GOT3 (cell line): ENCODE measurements around the gene CIC.

Experiments used
- DNase-seq: peaks from one replicate; lab custom pipeline; 2025; ENCODE audit warnings: mixed read lengths; lab: John Stamatoyannopoulos, UW

The CIC gene

GRCh38 chr19:42288881-42289555 is 20.0 kb downstream of the CIC start:
- no peak for DNase-seq

GRCh38 chr19:42289556-42290041 is 20.5 kb downstream of the CIC start:
- DNase-seq: no peak

DNA sequence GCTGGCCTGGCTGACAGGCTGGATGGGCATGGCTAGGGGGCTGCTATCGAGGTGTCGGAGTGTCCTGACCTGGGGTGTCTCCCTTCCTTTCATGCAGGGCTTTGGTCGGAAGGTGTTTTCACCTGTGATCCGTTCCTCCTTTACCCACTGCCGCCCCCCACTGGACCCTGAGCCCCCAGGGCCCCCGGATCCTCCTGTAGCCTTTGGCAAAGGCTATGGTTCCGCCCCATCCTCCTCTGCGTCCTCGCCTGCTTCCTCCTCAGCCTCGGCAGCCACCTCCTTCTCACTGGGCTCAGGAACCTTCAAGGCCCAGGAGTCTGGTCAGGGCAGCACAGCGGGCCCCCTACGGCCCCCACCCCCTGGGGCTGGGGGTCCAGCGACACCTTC is 21.1 kb downstream of the CIC start:
- no peak for DNase-seq

- no peak for DNase-seq
These were observed 21.7 kb downstream of the CIC start for GRCh38 chr19:42290523-42291434.

- no peak for DNase-seq
These were observed 22.4 kb downstream of the CIC start for GRCh38 chr19:42291435-42291810.

DNA sequence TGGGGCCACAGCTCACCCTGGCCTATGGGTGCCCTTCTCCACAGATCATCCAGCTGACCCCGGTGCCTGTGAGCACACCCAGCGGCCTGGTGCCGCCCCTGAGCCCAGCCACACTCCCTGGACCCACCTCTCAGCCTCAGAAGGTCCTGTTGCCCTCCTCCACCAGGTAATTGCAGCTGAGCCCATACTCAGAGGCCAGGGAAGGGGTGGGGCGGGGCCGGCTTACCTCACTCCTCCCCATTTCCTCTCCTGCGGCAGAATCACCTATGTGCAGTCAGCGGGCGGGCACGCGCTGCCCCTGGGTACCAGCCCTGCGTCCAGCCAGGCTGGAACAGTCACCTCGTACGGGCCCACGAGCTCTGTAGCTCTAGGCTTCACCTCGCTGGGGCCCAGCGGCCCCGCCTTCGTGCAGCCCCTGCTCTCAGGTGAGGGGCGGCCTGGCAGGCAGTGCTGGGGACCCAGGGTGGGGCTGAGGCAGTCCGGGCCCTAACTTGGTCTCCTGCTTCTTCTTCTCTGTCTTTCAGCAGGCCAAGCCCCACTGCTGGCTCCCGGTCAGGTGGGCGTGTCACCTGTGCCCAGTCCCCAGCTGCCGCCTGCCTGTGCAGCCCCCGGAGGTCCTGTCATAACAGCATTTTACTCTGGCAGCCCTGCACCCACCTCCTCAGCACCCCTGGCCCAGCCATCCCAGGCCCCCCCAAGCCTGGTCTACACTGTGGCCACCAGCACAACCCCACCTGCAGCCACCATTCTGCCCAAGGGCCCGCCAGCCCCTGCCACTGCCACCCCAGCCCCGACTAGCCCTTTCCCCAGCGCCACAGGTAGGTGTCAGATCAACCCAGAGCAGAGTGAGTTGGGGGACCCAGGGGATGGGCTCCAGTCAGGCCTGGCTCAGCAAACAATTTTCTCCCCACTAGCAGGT is 23.2 kb downstream of the CIC start:
- no peak for DNase-seq

- DNase-seq: no peak
These were observed 23.9 kb downstream of the CIC start for GRCh38 chr19:42292963-42293362.

- no peak for DNase-seq
These were observed 24.5 kb downstream of the CIC start for GRCh38 chr19:42293540-42293939.

GRCh38 chr19:42293948-42294347 is 24.9 kb downstream of the CIC start:
- DNase-seq: no peak

DNA sequence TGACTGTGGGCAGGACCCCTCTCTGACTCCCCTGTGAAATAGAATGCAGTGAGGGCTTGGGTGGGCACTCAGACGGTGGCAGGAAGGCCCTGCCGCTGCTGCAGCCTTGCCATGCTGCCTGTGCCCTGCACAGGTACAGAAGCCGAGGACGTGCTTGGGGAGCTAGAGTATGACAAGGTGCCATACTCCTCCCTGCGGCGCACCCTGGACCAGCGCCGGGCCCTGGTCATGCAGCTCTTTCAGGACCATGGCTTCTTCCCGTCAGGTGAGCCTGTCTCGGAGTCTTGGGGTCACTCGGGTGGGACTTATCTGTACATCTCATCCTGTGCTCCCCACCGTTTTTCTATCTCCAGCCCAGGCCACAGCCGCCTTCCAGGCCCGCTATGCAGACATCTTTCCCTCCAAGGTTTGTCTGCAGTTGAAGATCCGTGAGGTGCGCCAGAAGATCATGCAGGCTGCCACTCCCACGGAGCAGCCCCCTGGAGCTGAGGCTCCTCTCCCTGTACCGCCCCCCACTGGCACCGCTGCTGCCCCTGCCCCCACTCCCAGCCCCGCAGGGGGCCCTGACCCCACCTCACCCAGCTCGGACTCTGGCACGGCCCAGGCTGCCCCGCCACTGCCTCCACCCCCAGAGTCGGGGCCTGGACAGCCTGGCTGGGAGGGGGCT is 25.6 kb downstream of the CIC start:
- DNase-seq: no peak

DNA sequence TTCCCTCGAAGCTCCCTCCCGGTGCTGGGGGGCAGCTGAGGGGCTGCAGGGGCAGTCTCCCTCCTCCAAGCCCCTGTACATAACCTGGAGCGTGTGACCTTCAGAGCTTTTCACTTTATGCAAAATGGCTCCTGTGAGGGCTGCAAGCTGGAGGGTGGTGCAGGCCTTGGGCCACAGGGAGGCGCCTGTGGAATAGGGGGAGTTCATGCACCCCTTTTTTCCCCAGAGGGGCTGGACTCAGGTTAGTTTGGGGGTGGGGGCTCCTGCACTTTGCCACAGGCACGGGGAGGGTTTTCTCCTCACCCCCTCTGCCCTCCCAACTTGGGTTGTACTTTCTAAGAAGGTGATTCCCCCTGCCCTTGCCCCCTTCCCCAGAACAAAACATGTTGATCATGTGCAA is 26.3 kb downstream of the CIC start:
- no peak for DNase-seq

- DNase-seq: peak; percentile 23
These were observed 26.9 kb downstream of the CIC start for GRCh38 chr19:42295831-42296525.

- no peak for DNase-seq
These were observed 28.0 kb downstream of the CIC start for GRCh38 chr19:42297039-42297438.

- no peak for DNase-seq
These were observed 32.7 kb downstream of the CIC start, which contains the start of gene PRR19 for GRCh38 chr19:42301646-42302203. Gene PRR19 (plus strand): TSS chr19:42302132. CDS start chr19:42309585, 7,453 bp downstream.

GRCh38 chr19:42303101-42303464 is 34.0 kb downstream of the CIC start:
- no peak for DNase-seq

DNA sequence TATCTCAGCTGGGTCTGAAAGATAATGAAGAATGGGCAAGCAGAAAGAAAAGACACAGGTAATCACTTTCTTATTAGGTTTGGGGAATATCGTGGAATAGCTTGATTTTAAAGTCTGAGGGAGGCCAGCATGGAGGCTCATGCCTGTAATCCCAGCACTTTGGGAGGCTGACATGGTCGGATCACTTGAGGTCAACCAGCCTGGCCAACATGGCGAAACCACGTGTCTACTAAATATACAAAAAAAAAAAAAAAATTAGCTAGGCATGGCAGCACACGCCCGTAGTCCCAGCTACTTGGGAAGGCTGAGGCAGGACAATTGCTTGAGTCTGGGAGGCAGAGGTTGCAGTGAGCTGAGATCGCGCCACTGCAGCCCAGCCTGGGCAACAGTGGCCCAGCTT is 34.8 kb downstream of the CIC start:
- no peak for DNase-seq

DNA sequence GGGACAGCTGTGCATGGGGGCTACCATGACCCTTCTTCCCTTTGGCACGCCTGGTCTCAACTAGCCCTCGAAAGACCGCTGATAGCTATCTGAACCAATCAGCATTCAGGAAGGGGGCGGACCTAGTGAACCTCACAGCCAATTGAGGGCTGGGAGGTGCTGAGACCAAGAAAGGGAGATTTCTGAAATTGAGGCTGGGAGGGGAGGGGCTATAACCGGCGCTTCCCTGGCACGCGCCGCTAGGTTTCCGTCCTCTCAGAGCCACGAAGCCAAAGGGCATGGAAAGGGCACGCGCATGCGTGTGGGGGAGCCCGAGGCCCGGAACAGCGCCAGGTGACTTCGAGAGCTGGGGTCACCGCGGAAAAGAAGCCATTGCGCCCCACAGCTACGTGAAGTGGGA is 37.6 kb downstream of the CIC start:
- no peak for DNase-seq

- no peak for DNase-seq
These were observed 40.6 kb downstream of the CIC start for GRCh38 chr19:42309686-42310085.

DNA sequence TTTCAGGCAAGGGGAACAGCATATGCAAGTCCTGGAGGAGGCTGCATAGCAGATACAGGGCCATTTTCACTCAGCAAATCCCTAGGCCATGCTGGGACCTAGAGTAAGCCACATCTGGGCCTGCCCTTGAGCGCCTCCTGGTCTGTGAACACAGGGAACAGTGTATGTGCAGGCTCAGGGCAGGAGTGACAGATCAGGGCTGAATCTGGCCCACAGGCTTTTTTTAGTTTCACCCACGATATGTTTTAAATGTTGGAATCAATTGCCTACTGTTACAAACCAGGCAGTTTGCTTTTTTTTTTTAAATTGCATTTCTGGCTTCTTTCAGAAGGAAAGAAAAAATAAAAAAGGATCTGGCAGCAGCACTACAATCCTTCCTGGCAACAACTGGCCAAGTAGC is 42.6 kb downstream of the CIC start:
- DNase-seq: no peak

DNA sequence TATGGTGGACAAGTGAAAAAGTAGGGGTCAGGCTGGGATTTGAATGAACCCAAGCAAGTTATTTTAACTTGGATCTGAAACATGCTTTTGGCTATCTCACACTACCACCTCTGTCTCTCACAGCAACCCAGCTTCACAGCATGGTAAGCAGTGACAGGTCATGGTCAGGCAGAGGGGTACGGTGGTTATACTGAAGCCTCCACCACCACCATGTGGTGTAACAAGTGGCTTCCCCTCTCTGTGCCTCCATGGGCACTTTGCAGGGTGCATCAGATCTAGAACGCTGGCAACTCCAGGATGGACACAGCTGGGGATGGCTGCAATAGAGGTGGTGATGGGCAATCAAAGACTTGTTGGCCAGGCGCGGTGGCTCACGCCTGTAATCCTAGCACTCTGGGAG is 43.3 kb downstream of the CIC start:
- DNase-seq: no peak
